ENCODE data around the gene PPP1R14C. TPM values are rescaled to one million over a fixed set of nuclear protein-coding genes. Genes with fewer than 3 reads are reported as not detected.

Gene PPP1R14C
- total and polyA plus RNA-seq, 10 of the 15 experiments (the other 5 are each of a cell fraction or from before 2014, with no cell fraction given): 0.07 to 1.6 (median 0.13) TPM; not detected in 4

DNA sequence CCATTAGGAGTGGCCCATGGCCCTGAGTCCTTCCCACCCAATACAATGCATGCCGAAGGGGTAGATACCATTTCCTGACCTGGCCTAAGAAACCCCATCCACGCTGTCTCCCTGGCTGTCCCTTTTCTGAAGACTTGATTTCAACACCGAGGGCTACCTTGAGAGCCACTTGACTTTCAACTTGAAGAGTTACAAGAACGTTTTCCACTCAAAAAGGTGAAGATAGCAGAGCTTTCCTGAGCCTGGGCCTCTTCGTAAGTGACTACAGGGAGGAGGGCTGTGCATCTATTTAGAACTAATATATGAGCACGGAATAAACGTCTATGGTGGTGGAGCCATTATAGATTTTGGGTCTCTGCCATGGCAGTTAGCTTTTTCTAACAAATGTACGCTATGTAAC is 14.4 kb upstream of the PPP1R14C start:
- BruUV-seq (replicated peaks): no TSS peak
- in situ Hi-C loops (cut with MboI): no loop called here
- no peak overlapping the region for H3K27ac ChIP-seq (ENCODE audit: control insufficient read depth, insufficient read depth)
- no peak overlapping the region for H3K4me3 ChIP-seq
- H3K9me3 ChIP-seq (replicated peaks; ENCODE audit: control insufficient read depth, insufficient read depth, low read length): no peaks in the 10 kb centered on the region
- TF ChIP-seq, protein P1, sequence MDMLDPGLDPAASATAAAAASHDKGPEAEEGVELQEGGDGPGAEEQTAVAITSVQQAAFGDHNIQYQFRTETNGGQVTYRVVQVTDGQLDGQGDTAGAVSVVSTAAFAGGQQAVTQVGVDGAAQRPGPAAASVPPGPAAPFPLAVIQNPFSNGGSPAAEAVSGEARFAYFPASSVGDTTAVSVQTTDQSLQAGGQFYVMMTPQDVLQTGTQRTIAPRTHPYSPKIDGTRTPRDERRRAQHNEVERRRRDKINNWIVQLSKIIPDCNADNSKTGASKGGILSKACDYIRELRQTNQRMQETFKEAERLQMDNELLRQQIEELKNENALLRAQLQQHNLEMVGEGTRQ (IDR thresholded peaks at IDR 0.05; ENCODE audit: borderline replicate concordance, low read depth, low read length): no peak
- no peak for TF ChIP-seq GABPA (IDR thresholded peaks at IDR 0.05; ENCODE audit: low read depth)
- TF ChIP-seq, protein P2, sequence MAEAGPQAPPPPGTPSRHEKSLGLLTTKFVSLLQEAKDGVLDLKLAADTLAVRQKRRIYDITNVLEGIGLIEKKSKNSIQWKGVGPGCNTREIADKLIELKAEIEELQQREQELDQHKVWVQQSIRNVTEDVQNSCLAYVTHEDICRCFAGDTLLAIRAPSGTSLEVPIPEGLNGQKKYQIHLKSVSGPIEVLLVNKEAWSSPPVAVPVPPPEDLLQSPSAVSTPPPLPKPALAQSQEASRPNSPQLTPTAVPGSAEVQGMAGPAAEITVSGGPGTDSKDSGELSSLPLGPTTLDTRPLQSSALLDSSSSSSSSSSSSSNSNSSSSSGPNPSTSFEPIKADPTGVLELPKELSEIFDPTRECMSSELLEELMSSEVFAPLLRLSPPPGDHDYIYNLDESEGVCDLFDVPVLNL (IDR thresholded peaks at IDR 0.05; ENCODE audit: low read depth, low read length): no peak
- CTCF ChIA-PET: no interaction called here
- POLR2A ChIA-PET: no interaction called here
- WGBS (ENCODE audit: insufficient coverage, insufficient replicate concordance, low lambda C conversion rate, missing lambda C conversion rate): 8% methylated on average over 8 of the region's 8 CpGs
- peaks cover 0 to 3% of the 10 kb centered on the region in 2 experiments; a peak in 2 of 4 replicates for H3K27me3 ChIP-seq (replicated peaks in 1 of 2; ENCODE audit: control insufficient read depth in 2 of 2, insufficient read depth in 2 of 2, low read length in 1 of 2)
- H3K4me1 ChIP-seq (ENCODE audit: control insufficient read depth, insufficient read depth, low read length): no peaks in the 10 kb centered on the region
- no peaks in the 10 kb centered on the region for H3K79me2 ChIP-seq (ENCODE audit: control insufficient read depth, insufficient read depth, low read length)
- H3K9ac ChIP-seq (ENCODE audit: control insufficient read depth, insufficient read depth, low read length): no peak overlapping the region
- H2AFZ ChIP-seq (ENCODE audit: control insufficient read depth, low read depth, low read length): no peak overlapping the region
- RAD21 ChIA-PET (ENCODE audit: unreplicated experiment): no interaction called here
- intact Hi-C loops (cut with micrococcal nuclease; ENCODE audit: unreplicated experiment): no loop called here
- H3K36me3 ChIP-seq (ENCODE audit: control insufficient read depth in 2 of 2, insufficient read depth in 2 of 2, low read length in 1 of 2): no peaks in the 10 kb centered on the region
- ATAC-seq (no peak), DNase-seq (ENCODE audit: low read depth, low spot score) (no peak), FAIRE-seq (no peak)
- no peaks in the 10 kb centered on the region for H4K20me1 ChIP-seq (ENCODE audit: control insufficient read depth, insufficient read depth)
- SMC1A ChIA-PET (ENCODE audit: uncharacterized antibody, unreplicated experiment): no interaction called here
- H3K4me2 ChIP-seq (ENCODE audit: control insufficient read depth, insufficient read depth): no peak overlapping the region

DNA sequence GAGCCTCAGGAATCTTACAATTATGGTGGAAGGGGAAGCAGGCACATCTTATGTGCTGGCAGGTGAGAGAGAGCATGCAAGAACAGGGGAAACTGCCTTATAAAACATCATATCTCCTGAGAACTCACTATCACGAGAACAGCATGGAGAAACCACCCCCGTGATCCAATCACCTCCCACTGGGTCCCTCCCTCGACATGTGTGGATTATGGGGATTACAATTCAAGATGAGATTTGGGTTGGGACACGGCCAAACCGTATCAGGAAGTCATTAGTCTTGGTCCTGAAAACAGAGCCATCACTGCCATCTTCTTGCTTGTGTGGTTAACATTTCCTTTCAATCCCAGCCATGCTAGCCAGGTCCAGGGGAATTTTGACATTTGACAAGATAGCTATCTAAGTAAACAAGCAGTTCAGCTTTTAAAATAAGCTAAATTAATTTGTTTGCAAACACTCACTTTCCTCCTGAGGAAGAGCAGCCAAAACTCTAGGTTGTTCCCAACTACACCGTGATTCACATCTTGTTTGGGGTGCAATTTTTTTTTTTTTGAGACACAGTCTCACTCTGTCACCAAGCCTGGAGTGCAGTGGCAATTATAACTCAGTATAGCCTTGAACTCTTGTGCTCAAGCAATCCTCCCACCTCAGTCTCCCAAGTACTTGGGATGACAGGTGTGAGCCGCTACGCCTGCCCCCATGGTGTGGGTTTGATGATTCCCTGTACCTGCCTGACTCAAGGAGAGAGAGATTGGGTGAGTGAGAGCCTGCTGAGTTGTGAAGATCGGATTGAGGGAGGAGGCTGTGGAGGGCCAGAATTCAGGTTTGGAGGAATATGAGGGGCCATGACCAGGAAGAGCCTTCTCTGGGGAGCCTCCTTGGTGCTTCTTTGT is 13.0 kb upstream of the PPP1R14C start:
- no peak for FAIRE-seq
- no peaks in the 10 kb centered on the region for H4K20me1 ChIP-seq (ENCODE audit: control insufficient read depth, insufficient read depth)
- WGBS (ENCODE audit: insufficient coverage, insufficient replicate concordance, low lambda C conversion rate, missing lambda C conversion rate): 24% methylated on average over 9 of the region's 9 CpGs
- ChIA-PET RAD21 (ENCODE audit: unreplicated experiment) (no interaction called here), SMC1A (ENCODE audit: uncharacterized antibody, unreplicated experiment) (no interaction called here), CTCF (interaction anchor here (1.1 kb wide), 1 partner anchor 52 kb away, joined by 3 read pairs; no protein-coding TSS in a partner anchor), POLR2A (no interaction called here)
- intact Hi-C loops (cut with micrococcal nuclease; ENCODE audit: unreplicated experiment): no loop called here
- in situ Hi-C loops (cut with MboI): no loop called here
- H3K4me1 ChIP-seq (ENCODE audit: control insufficient read depth, insufficient read depth, low read length): no peaks in the 10 kb centered on the region
- H3K4me3 ChIP-seq: no peak overlapping the region
- no peaks in the 10 kb centered on the region for H3K79me2 ChIP-seq (ENCODE audit: control insufficient read depth, insufficient read depth, low read length)
- no peaks in the 10 kb centered on the region for H3K36me3 ChIP-seq (ENCODE audit: control insufficient read depth in 2 of 2, insufficient read depth in 2 of 2, low read length in 1 of 2)
- H3K4me2 ChIP-seq (ENCODE audit: control insufficient read depth, insufficient read depth): no peak overlapping the region
- no peaks in the 10 kb centered on the region for H3K9me3 ChIP-seq (replicated peaks; ENCODE audit: control insufficient read depth, insufficient read depth, low read length)
- H3K9ac ChIP-seq (ENCODE audit: control insufficient read depth, insufficient read depth, low read length): no peak overlapping the region
- H3K27me3 ChIP-seq (replicated peaks in 1 of 2; ENCODE audit: control insufficient read depth in 2 of 2, insufficient read depth in 2 of 2, low read length in 1 of 2): peaks cover 0 to 3% of the 10 kb centered on the region in 2 experiments; a peak in 2 of 4 replicates
- no TSS peak for BruUV-seq (replicated peaks)
- H3K27ac ChIP-seq (ENCODE audit: control insufficient read depth, insufficient read depth): no peak overlapping the region
- no peak for DNase-seq (ENCODE audit: low read depth, low spot score)
- no peak for ATAC-seq
- H2AFZ ChIP-seq (ENCODE audit: control insufficient read depth, low read depth, low read length): no peak overlapping the region
- no peak for TF ChIP-seq BRCA1 (IDR thresholded peaks at IDR 0.05; ENCODE audit: low read depth, low read length)
- TF ChIP-seq SMARCA5 (IDR thresholded peaks at IDR 0.05): no peak
- TF ChIP-seq CREM (IDR thresholded peaks at IDR 0.05; ENCODE audit: low read depth): no peak
- TF ChIP-seq SIX5 (IDR thresholded peaks at IDR 0.05; ENCODE audit: low read depth, low read length, severe bottlenecking): no peak
- no peak for TF ChIP-seq TAF1 (IDR thresholded peaks at IDR 0.05; ENCODE audit: borderline replicate concordance, low read depth, low read length)
- no peak for TF ChIP-seq ZNF622 (IDR thresholded peaks at IDR 0.05)
- TF ChIP-seq SPI1 (IDR thresholded peaks at IDR 0.05; ENCODE audit: borderline replicate concordance, insufficient read depth, low read depth, low read length): no peak
- TF ChIP-seq, protein P3, sequence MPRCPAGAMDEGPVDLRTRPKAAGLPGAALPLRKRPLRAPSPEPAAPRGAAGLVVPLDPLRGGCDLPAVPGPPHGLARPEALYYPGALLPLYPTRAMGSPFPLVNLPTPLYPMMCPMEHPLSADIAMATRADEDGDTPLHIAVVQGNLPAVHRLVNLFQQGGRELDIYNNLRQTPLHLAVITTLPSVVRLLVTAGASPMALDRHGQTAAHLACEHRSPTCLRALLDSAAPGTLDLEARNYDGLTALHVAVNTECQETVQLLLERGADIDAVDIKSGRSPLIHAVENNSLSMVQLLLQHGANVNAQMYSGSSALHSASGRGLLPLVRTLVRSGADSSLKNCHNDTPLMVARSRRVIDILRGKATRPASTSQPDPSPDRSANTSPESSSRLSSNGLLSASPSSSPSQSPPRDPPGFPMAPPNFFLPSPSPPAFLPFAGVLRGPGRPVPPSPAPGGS (IDR thresholded peaks at IDR 0.05; ENCODE audit: borderline replicate concordance, insufficient read depth, low read depth, low read length, poor library complexity, severe bottlenecking): no peak
- no peak for TF ChIP-seq RB1 (IDR thresholded peaks at IDR 0.05; ENCODE audit: borderline replicate concordance)

Data from GM12878 (cell line).